Measurements from ENCODE around the gene CSF3.

Gene CSF3

GRCh38 chr17:40015005-40015997 lies at the start of gene CSF3:
Gene CSF3 (plus strand): TSS chr17:40015440. CDS start chr17:40015475, 35 bp downstream.
- no peak for DNase-seq

GRCh38 chr17:39966771-39967170 lies 48.5 kb upstream of the CSF3 start:
- DNase-seq: no peak

GRCh38 chr17:39968761-39969160 lies 46.5 kb upstream of the CSF3 start:
- DNase-seq: no peak

GRCh38 chr17:39969375-39969774 lies 45.9 kb upstream of the CSF3 start:
- DNase-seq: no peak

GRCh38 chr17:39970157-39970692 lies 45.0 kb upstream of the CSF3 start:
- DNase-seq: no peak

GRCh38 chr17:39971076-39971603 lies 44.1 kb upstream of the CSF3 start:
- DNase-seq: no peak

- DNase-seq: no peak
These were observed 43.0 kb upstream of the CSF3 start for GRCh38 chr17:39972271-39972670.

GRCh38 chr17:39973496-39973895 lies 41.7 kb upstream of the CSF3 start:
- no peak for DNase-seq

GRCh38 chr17:39974433-39974832 lies 40.8 kb upstream of the CSF3 start:
- no peak for DNase-seq

- no peak for DNase-seq
These were observed 39.4 kb upstream of the CSF3 start for GRCh38 chr17:39975801-39976200.

- no peak for DNase-seq
These were observed 36.1 kb upstream of the CSF3 start for GRCh38 chr17:39979016-39979670.

GRCh38 chr17:39979893-39980350 lies 35.3 kb upstream of the CSF3 start:
- DNase-seq: no peak

- DNase-seq: peak; percentile 97 to 100
These were observed 34.7 kb upstream of the CSF3 start, which contains the start of gene PSMD3 for GRCh38 chr17:39980351-39981206. Gene PSMD3 (plus strand): TSS chr17:39980807. CDS start chr17:39980971, 164 bp downstream.

GRCh38 chr17:39981207-39981741 lies 34.0 kb upstream of the CSF3 start:
- no peak for DNase-seq

GRCh38 chr17:39981766-39982375 lies 33.4 kb upstream of the CSF3 start:
- no peak for DNase-seq

GRCh38 chr17:39988206-39988810 lies 26.9 kb upstream of the CSF3 start:
- no peak for DNase-seq

GRCh38 chr17:39994448-39994847 lies 20.8 kb upstream of the CSF3 start:
- no peak for DNase-seq

GRCh38 chr17:39995438-39995837 lies 19.8 kb upstream of the CSF3 start:
- no peak for DNase-seq

GRCh38 chr17:39996162-39996561 lies 19.1 kb upstream of the CSF3 start:
- DNase-seq: no peak

GRCh38 chr17:39996800-39997199 lies 18.4 kb upstream of the CSF3 start:
- no peak for DNase-seq

GRCh38 chr17:39997543-39997942 lies 17.7 kb upstream of the CSF3 start:
- no peak for DNase-seq

Measured in hippocampal formation (tissue), 2 donors.